ENCODE results near the gene RFXAP.

DNA sequence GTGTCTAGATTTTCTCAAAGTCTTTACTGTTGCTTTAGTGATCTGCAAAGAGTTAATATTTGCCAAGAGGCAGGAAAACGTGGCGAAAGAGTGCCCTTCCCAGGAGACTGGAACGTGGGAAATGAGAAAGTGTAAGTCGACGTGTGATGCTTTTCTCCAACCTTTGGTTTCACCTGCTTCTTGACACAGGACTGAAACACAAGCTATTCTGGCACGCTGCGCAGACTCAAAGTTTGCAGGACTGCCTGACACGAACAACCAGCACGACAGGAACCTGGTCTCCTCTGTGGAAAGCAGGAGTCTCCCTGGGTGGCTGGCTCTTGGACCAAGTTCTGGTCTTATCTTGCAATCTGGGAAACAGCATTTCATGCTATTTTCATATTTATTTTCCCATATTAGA lies 28.6 kb downstream of the RFXAP start:
- TF ChIP-seq EP300 (conservative IDR thresholded peaks at IDR 0.05; ENCODE audit: poor library complexity, severe bottlenecking) (no peak), EZH2 (IDR thresholded peaks at IDR 0.05; ENCODE audit: borderline replicate concordance, insufficient read depth, low read length, poor library complexity, severe bottlenecking) (no peak), MXI1 (conservative IDR thresholded peaks at IDR 0.05; ENCODE audit: poor library complexity, severe bottlenecking) (no peak), TAF1 (IDR thresholded peaks at IDR 0.05; ENCODE audit: low read depth) (no peak), POLR2AphosphoS5 (IDR thresholded peaks at IDR 0.05) (no peak), RAD21 (conservative IDR thresholded peaks at IDR 0.05) (no peak)
- TF ChIP-seq, protein P1, sequence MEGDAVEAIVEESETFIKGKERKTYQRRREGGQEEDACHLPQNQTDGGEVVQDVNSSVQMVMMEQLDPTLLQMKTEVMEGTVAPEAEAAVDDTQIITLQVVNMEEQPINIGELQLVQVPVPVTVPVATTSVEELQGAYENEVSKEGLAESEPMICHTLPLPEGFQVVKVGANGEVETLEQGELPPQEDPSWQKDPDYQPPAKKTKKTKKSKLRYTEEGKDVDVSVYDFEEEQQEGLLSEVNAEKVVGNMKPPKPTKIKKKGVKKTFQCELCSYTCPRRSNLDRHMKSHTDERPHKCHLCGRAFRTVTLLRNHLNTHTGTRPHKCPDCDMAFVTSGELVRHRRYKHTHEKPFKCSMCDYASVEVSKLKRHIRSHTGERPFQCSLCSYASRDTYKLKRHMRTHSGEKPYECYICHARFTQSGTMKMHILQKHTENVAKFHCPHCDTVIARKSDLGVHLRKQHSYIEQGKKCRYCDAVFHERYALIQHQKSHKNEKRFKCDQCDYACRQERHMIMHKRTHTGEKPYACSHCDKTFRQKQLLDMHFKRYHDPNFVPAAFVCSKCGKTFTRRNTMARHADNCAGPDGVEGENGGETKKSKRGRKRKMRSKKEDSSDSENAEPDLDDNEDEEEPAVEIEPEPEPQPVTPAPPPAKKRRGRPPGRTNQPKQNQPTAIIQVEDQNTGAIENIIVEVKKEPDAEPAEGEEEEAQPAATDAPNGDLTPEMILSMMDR (IDR thresholded peaks at IDR 0.05; ENCODE audit: poor library complexity, severe bottlenecking): no peak
- TF ChIP-seq, protein P2, sequence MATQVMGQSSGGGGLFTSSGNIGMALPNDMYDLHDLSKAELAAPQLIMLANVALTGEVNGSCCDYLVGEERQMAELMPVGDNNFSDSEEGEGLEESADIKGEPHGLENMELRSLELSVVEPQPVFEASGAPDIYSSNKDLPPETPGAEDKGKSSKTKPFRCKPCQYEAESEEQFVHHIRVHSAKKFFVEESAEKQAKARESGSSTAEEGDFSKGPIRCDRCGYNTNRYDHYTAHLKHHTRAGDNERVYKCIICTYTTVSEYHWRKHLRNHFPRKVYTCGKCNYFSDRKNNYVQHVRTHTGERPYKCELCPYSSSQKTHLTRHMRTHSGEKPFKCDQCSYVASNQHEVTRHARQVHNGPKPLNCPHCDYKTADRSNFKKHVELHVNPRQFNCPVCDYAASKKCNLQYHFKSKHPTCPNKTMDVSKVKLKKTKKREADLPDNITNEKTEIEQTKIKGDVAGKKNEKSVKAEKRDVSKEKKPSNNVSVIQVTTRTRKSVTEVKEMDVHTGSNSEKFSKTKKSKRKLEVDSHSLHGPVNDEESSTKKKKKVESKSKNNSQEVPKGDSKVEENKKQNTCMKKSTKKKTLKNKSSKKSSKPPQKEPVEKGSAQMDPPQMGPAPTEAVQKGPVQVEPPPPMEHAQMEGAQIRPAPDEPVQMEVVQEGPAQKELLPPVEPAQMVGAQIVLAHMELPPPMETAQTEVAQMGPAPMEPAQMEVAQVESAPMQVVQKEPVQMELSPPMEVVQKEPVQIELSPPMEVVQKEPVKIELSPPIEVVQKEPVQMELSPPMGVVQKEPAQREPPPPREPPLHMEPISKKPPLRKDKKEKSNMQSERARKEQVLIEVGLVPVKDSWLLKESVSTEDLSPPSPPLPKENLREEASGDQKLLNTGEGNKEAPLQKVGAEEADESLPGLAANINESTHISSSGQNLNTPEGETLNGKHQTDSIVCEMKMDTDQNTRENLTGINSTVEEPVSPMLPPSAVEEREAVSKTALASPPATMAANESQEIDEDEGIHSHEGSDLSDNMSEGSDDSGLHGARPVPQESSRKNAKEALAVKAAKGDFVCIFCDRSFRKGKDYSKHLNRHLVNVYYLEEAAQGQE (IDR thresholded peaks at IDR 0.05; ENCODE audit: borderline replicate concordance): no peak
